H9 (cell line): ENCODE measurements around the gene SLC26A6. TPM values are rescaled to one million over a fixed set of nuclear protein-coding genes. Genes with fewer than 3 reads are reported as not detected.

Source experiments
- DNase-seq: peaks from one replicate; pipeline ENCODE4 v3.0.0-alpha.2; 2017
- H2AFZ ChIP-seq: one replicate; pipeline ENCODE4 v1.6.1; 2013; ENCODE audit warnings: mild to moderate bottlenecking, low read length, control low read depth, moderate library complexity
- H2AK5ac ChIP-seq: 2 replicates; pipeline ENCODE4 v1.6.1; 2013; ENCODE audit warnings: low read length, control low read depth, mixed read lengths; ENCODE audit not compliant: insufficient read length
- H2BK120ac ChIP-seq: one replicate; pipeline ENCODE4 v1.6.1; 2013; ENCODE audit warnings: low read depth, mild to moderate bottlenecking, low read length, control low read depth, inconsistent platforms; ENCODE audit not compliant: poor library complexity, severe bottlenecking
- H2BK12ac ChIP-seq: 2 replicates; pipeline ENCODE4 v1.6.1; 2013; ENCODE audit warnings: low read length, control low read depth, mixed read lengths, low read depth; ENCODE audit not compliant: insufficient read length
- H2BK15ac ChIP-seq: 2 replicates; pipeline ENCODE4 v1.6.1; 2013; ENCODE audit warnings: low read depth, low read length, control low read depth
- H2BK20ac ChIP-seq: one replicate; pipeline ENCODE4 v1.6.1; 2013; ENCODE audit warnings: low read depth, mild to moderate bottlenecking, low read length, control low read depth, inconsistent platforms; ENCODE audit not compliant: poor library complexity, severe bottlenecking
- H2BK5ac ChIP-seq: 2 replicates; pipeline ENCODE4 v1.6.1; 2013; ENCODE audit warnings: low read length, control low read depth, mixed read lengths; ENCODE audit not compliant: insufficient read length
- H3K14ac ChIP-seq: 2 replicates; pipeline ENCODE4 v1.6.1; 2013; ENCODE audit warnings: low read length, control low read depth; ENCODE audit not compliant: insufficient read depth
- H3K18ac ChIP-seq: 2 replicates; pipeline ENCODE4 v1.6.1; 2013; ENCODE audit warnings: low read depth, mild to moderate bottlenecking, mixed read lengths, low read length, control low read depth; ENCODE audit not compliant: insufficient read length
- H3K23ac ChIP-seq: 2 replicates; pipeline ENCODE4 v1.6.1; 2013; ENCODE audit warnings: low read length, control low read depth, mixed read lengths, low read depth; ENCODE audit not compliant: insufficient read length
- H3K23me2 ChIP-seq: 2 replicates; pipeline ENCODE4 v1.6.1; 2013; ENCODE audit warnings: low read depth, mild to moderate bottlenecking, mixed read lengths, low read length, control low read depth; ENCODE audit not compliant: insufficient read length, poor library complexity, severe bottlenecking
- H3K27ac ChIP-seq: 2 replicates; pipeline ENCODE4 v1.5.1; 2013; ENCODE audit warnings: low read length, control low read depth, mixed read lengths, low read depth; ENCODE audit not compliant: insufficient read length
- H3K27me3 ChIP-seq: 2 replicates; pipeline ENCODE4 v1.6.1; 2013; ENCODE audit warnings: low read length, control low read depth, inconsistent platforms; ENCODE audit not compliant: insufficient read depth
- H3K4ac ChIP-seq: 2 replicates; pipeline ENCODE4 v1.6.1; 2013; ENCODE audit warnings: low read depth, mild to moderate bottlenecking, control low read depth, inconsistent platforms, low read length, moderate library complexity
- H3K4me1 ChIP-seq: 2 replicates; pipeline ENCODE4 v1.6.1; 2013; ENCODE audit warnings: low read length, control low read depth, inconsistent platforms; ENCODE audit not compliant: insufficient read depth
- H3K4me2 ChIP-seq: 2 replicates; pipeline ENCODE4 v1.6.1; 2013; ENCODE audit warnings: low read length, control low read depth, mixed read lengths; ENCODE audit not compliant: insufficient read length, insufficient read depth
- H3K56ac ChIP-seq: 2 replicates; pipeline ENCODE4 v1.6.1; 2013; ENCODE audit warnings: low read depth, mild to moderate bottlenecking, mixed read lengths, low read length, control low read depth; ENCODE audit not compliant: insufficient read length
- H3K79me1 ChIP-seq: 2 replicates; pipeline ENCODE4 v1.6.1; 2013; ENCODE audit warnings: low read depth, mild to moderate bottlenecking, moderate library complexity, low read length, control low read depth, inconsistent platforms; ENCODE audit not compliant: insufficient read depth, poor library complexity, severe bottlenecking
- H3K79me2 ChIP-seq: 2 replicates; pipeline ENCODE4 v1.6.1; 2013; ENCODE audit warnings: low read length, control low read depth, inconsistent platforms; ENCODE audit not compliant: insufficient read depth
- H3K9ac ChIP-seq: 2 replicates; pipeline ENCODE4 v1.6.1; 2013; ENCODE audit warnings: low read length, control low read depth, mixed read lengths; ENCODE audit not compliant: insufficient read length; ENCODE audit errors: extremely low read depth
- H3K9me3 ChIP-seq: one replicate; pipeline ENCODE4 v1.6.1; 2013; ENCODE audit warnings: low read depth, low read length, inconsistent platforms; ENCODE audit not compliant: control insufficient read depth
- H3T11ph ChIP-seq: one replicate; pipeline ENCODE4 v1.6.1; 2013; ENCODE audit warnings: mild to moderate bottlenecking, low read length, control low read depth, inconsistent platforms
- H4K20me1 ChIP-seq: one replicate; pipeline ENCODE4 v1.6.1; 2013; ENCODE audit not compliant: control insufficient read depth, insufficient read length, insufficient read depth
- H4K5ac ChIP-seq: 2 replicates; pipeline ENCODE4 v1.6.1; 2013; ENCODE audit warnings: low read depth, mild to moderate bottlenecking, mixed read lengths, low read length, control low read depth; ENCODE audit not compliant: insufficient read length
- H4K8ac ChIP-seq: replicated peaks from 2 replicates; pipeline ENCODE4 v1.6.1; 2013; ENCODE audit warnings: low read length, control low read depth, mixed read lengths, low read depth; ENCODE audit not compliant: insufficient read length
- H4K91ac ChIP-seq: 2 replicates; pipeline ENCODE4 v1.6.1; 2013; ENCODE audit warnings: low read depth, mild to moderate bottlenecking, moderate library complexity, mixed read lengths, low read length, control low read depth; ENCODE audit not compliant: insufficient read length
- H3K27ac Mint-ChIP-seq, 3 experiments: 2 replicates in 2 of 3; 3 replicates in 1 of 3; pipeline ENCODE4 v1.8.0; 2020 to 2021; ENCODE audit warnings: mixed read lengths in 3 of 3, mild to moderate bottlenecking in 1 of 3, moderate library complexity in 1 of 3
- H3K27me3 Mint-ChIP-seq: 2 replicates; pipeline ENCODE4 v1.8.0; 2021; ENCODE audit warnings: low read depth, mild to moderate bottlenecking, moderate library complexity, mixed read lengths
- H3K36me3 Mint-ChIP-seq, 3 experiments: 2 replicates in 2 of 3; 3 replicates in 1 of 3; pipeline ENCODE4 v1.8.0; 2020 to 2021; ENCODE audit warnings: low read depth in 3 of 3, mixed read lengths in 3 of 3; ENCODE audit not compliant: insufficient read depth in 1 of 3
- H3K4me1 Mint-ChIP-seq, 2 experiments: 2 replicates each; pipeline ENCODE4 v1.8.0; 2020; ENCODE audit warnings: mixed read lengths in 2 of 2
- H3K4me3 Mint-ChIP-seq, 2 experiments: 2 replicates in 1 of 2; 3 replicates in 1 of 2; pipeline ENCODE4 v1.8.0; 2020 to 2021; ENCODE audit warnings: mild to moderate bottlenecking in 2 of 2, mixed read lengths in 2 of 2, moderate library complexity in 1 of 2
- H3K9me3 Mint-ChIP-seq, 2 experiments: 2 replicates in 1 of 2; 3 replicates in 1 of 2; pipeline ENCODE4 v1.8.0; 2020; ENCODE audit warnings: mild to moderate bottlenecking in 2 of 2, mixed read lengths in 2 of 2, moderate library complexity in 1 of 2
- WGBS: extraction: QIAGEN DNeasy Blood & Tissue Kit; methylation state at CpG from one replicate; pipeline ENCODE4 v1.1.7; 2013; ENCODE audit warnings: missing lambda C conversion rate, low lambda C conversion rate, mixed read lengths; ENCODE audit not compliant: insufficient read length; ENCODE audit errors: extremely low coverage; 5-methylcytosine and 5-hydroxymethylcytosine counted together
- total RNA-seq: library from RNA; stranded (reverse); gene quantifications from 2 replicates; pipeline ENCODE4 v1.2.1, GENCODE V29; 2021
- TF ChIP-seq, protein P1 (sequence below): fragments of 200-600 bp; sonication (generic); conservative IDR thresholded peaks from 3 replicates; pipeline ENCODE4 v1.8.0; 2021; ENCODE audit warnings: antibody characterized with exemption, mild to moderate bottlenecking

The SLC26A6 gene
- total RNA-seq, 1 experiment from 2014 or later: 61.3 TPM

DNA sequence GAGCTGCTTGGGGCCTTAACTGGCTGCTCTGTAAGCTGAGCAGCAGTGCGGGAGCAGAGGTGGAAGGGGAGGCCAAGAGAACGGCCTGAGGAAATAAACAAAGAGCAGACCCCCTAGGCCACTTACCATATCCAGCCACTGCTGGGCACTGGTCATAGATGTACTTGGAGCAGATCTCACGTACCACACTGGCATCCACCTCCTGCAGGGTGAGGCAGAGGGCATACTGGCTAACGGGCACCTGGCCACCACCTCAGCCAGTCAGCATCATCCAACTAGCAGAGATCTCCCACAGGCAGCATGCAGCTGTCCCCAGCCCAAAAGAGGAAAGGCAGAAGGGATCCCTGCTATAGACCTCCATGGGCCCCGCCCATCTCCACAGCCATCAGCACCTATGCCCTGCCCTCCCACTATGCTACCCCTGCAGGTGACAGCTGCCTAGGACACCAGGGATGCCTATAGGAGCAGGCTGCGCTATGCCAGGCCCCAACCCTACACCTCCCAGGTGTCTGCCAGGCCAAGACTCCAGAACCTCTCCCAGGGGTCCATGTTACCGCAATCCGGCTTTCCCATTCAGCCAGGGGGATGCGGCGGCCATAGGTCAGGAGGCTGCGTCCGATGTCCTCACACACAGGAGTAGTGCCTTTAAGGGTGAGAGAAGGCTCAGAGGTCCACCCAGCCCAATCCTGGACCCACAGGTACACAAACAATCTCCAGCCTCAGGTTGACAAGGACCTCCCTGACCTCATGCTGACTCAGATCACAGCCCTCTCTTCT is 35.6 kb downstream of the SLC26A6 start:
- H2BK12ac ChIP-seq: no peak overlapping the region
- H3K9me3 ChIP-seq: no peaks in the 10 kb centered on the region
- H3K23ac ChIP-seq: no peak overlapping the region
- no peak overlapping the region for H3T11ph ChIP-seq
- Mint-ChIP-seq H3K9me3 (no peaks in the 10 kb centered on the region), H3K27ac (0 out of 7 replicates have a peak overlapping the region, but pooled peaks of 1 of the 3 experiments have one; percentile 18), H3K36me3 (peaks cover 53 to 80% (median 57%) of the 10 kb centered on the region in 3 experiments), H3K4me1 (peaks cover 7 to 16% of the 10 kb centered on the region in 2 experiments), H3K27me3 (no peaks in the 10 kb centered on the region), H3K4me3 (no peak overlapping the region)
- H3K4me1 ChIP-seq: no peaks in the 10 kb centered on the region
- H3K27ac ChIP-seq: no peak overlapping the region
- no peak overlapping the region for H2AFZ ChIP-seq
- no peak overlapping the region for H3K18ac ChIP-seq
- no peaks in the 10 kb centered on the region for H3K23me2 ChIP-seq
- H4K5ac ChIP-seq: no peak overlapping the region
- H3K14ac ChIP-seq: no peak overlapping the region
- H4K91ac ChIP-seq: no peak overlapping the region
- H4K20me1 ChIP-seq: no peaks in the 10 kb centered on the region
- no peak overlapping the region for H2BK20ac ChIP-seq
- H3K27me3 ChIP-seq: no peaks in the 10 kb centered on the region
- no peaks in the 10 kb centered on the region for H3K79me2 ChIP-seq
- H3K56ac ChIP-seq: no peak overlapping the region
- H3K9ac ChIP-seq: no peak overlapping the region
- H2BK15ac ChIP-seq: no peak overlapping the region
- H2AK5ac ChIP-seq: no peak overlapping the region
- no peak overlapping the region for H3K4me2 ChIP-seq
- no peak overlapping the region for H2BK120ac ChIP-seq
- H4K8ac ChIP-seq: no peak overlapping the region
- TF ChIP-seq, protein P1, sequence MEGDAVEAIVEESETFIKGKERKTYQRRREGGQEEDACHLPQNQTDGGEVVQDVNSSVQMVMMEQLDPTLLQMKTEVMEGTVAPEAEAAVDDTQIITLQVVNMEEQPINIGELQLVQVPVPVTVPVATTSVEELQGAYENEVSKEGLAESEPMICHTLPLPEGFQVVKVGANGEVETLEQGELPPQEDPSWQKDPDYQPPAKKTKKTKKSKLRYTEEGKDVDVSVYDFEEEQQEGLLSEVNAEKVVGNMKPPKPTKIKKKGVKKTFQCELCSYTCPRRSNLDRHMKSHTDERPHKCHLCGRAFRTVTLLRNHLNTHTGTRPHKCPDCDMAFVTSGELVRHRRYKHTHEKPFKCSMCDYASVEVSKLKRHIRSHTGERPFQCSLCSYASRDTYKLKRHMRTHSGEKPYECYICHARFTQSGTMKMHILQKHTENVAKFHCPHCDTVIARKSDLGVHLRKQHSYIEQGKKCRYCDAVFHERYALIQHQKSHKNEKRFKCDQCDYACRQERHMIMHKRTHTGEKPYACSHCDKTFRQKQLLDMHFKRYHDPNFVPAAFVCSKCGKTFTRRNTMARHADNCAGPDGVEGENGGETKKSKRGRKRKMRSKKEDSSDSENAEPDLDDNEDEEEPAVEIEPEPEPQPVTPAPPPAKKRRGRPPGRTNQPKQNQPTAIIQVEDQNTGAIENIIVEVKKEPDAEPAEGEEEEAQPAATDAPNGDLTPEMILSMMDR: no peak
- no peak for DNase-seq
- H3K79me1 ChIP-seq: no peaks in the 10 kb centered on the region
- no peak overlapping the region for H3K4ac ChIP-seq
- no peak overlapping the region for H2BK5ac ChIP-seq
- no CpG with 5 or more reads among the region's 12 CpGs for WGBS
